Ovary (tissue), 9 donors: ENCODE results near the gene MRPL48. TPM values are rescaled to one million over a fixed set of nuclear protein-coding genes. Genes with fewer than 3 reads are reported as not detected.
"Not testable (repeated sequence)": the region's sequence is repeated elsewhere in the genome, so short reads cannot be mapped to it uniquely, and the experiment has no call there.

Source experiments
- DNase-seq, 5 donors: peaks; one replicate each; pipeline ENCODE4 v3.0.0-alpha.2; 2019 to 2020
- H3K27ac ChIP-seq, 2 donors: fragments of 200-600 bp; one replicate each; pipeline versions ENCODE4 v1.5.1 to v1.8.0; 2019 to 2022
- H3K27me3 ChIP-seq: fragments of 200-600 bp; one replicate; pipeline ENCODE4 v1.8.0; 2022
- H3K36me3 ChIP-seq: fragments of 200-600 bp; sonication (generic); one replicate; pipeline ENCODE4 v1.5.1; 2019
- H3K4me1 ChIP-seq: one replicate; pipeline ENCODE4 v1.8.1; 2013; ENCODE audit warnings: mild to moderate bottlenecking, moderate library complexity; ENCODE audit not compliant: insufficient read depth
- H3K4me3 ChIP-seq: fragments of 200-600 bp; sonication (generic); one replicate; pipeline ENCODE4 v1.5.1; 2017
- H3K9me3 ChIP-seq, 2 donors: fragments of 200-600 bp in 1 of 2; sonication (generic) in 1 of 2; one replicate each; pipeline versions ENCODE4 v1.5.1 to v1.8.1; 2013 to 2019; ENCODE audit warnings: mild to moderate bottlenecking in 1 of 2, moderate library complexity in 1 of 2
- EP300 ChIP-seq: sonication (generic); formaldehyde crosslinking; IDR thresholded peaks from one replicate; pipeline ENCODE4 v1.6.1; 2017; ENCODE audit warnings: antibody characterized with exemption
- POLR2A ChIP-seq: fragments of 450-650 bp; IDR thresholded peaks from one replicate; pipeline ENCODE4 v1.6.1; 2017; ENCODE audit warnings: antibody characterized with exemption, mild to moderate bottlenecking, moderate library complexity
- WGBS, 3 donors: extraction: QIAGEN DNeasy Blood & Tissue Kit in 1 of 3; methylation state at CpG; one replicate each; pipeline versions ENCODE4 v1.1.5 to v1.1.7; 2013 to 2017; 5-methylcytosine and 5-hydroxymethylcytosine counted together
- intact Hi-C, 4 donors: fragments of 100-400 bp; cut with DNase I; formaldehyde crosslinking; loops; one replicate each; pipeline versions ENCODE4 v1.11.0 to v1.15.1; 2022 to 2023
- polyA plus RNA-seq, 2 donors: library from polyadenylated mRNA; stranded (reverse); fragments of 200-250 nt in 1 of 2; fragments of 350-450 nt in 1 of 2; fragmentation: Illumina TruSeq in 1 of 2; extraction: RNeasy Lipid Tissue Mini Kit (QIAGEN cat#74804) in 1 of 2; gene quantifications; one replicate each; pipeline ENCODE4 v1.2.3, GENCODE V29; 2013 to 2014
- total RNA-seq, 7 donors: library from RNA; depleted of rRNA in 2 of 7; stranded (reverse); fragments of >200 nt in 2 of 7; fragmentation: NEBNext Ultra II Directional in 3 of 7; extraction: Animal tissue kit (Norgen Biotek cat#: 25700) in 3 of 7; gene quantifications; one replicate each; pipeline versions ENCODE4 v1.1.0 to v1.2.4, GENCODE V29; 2016 to 2023
- TF ChIP-seq, protein P1 (sequence below), 3 donors: fragments of 450-650 bp in 2 of 3; fragments of 200-600 bp in 1 of 3; IDR thresholded peaks; one replicate each; pipeline versions ENCODE4 v1.5.1 to v1.8.0; 2016 to 2022; ENCODE audit warnings: antibody characterized with exemption in 3 of 3, mild to moderate bottlenecking in 1 of 3
- donor health status: DM: no; HTN: no; CAD: no; lungs with moderate emphysema.
- donor health status: DM: no; HTN: no; CAD: no.
- donor health status: Bipolar disorder and iron deficiency.
- donor health status: DM: yes; HTN: yes; CAD: no.
- donor health status: DM: no; HTN: no; CAD: no.
- donor health status: DM: yes; HTN: yes; CAD: no.

MRPL48 gene
- total and polyA plus RNA-seq, 9 donors, result 18.7 to 33.4 (median 30.4) TPM

DNA sequence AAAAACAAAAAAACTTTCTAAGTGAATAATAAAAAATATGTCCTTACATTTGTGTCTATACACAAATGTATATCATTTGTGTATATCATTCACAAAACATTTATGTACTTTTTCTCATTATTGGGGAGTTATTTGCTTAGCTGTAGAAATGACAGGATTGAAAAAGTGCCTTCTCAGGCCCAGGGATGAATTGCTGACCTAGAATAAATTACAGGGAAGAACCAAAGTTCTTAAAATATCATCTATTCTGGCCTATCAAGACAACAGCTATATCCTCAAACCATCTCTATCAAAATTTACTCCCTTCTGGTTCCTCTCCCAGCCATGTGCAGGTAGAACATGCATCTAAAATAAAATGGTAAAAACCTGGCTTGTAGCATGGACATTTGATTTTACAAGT, 24.9 kb upstream of the MRPL48 start:
- TF ChIP-seq POLR2A (no peak), EP300 (no peak)
- TF ChIP-seq, protein P1, sequence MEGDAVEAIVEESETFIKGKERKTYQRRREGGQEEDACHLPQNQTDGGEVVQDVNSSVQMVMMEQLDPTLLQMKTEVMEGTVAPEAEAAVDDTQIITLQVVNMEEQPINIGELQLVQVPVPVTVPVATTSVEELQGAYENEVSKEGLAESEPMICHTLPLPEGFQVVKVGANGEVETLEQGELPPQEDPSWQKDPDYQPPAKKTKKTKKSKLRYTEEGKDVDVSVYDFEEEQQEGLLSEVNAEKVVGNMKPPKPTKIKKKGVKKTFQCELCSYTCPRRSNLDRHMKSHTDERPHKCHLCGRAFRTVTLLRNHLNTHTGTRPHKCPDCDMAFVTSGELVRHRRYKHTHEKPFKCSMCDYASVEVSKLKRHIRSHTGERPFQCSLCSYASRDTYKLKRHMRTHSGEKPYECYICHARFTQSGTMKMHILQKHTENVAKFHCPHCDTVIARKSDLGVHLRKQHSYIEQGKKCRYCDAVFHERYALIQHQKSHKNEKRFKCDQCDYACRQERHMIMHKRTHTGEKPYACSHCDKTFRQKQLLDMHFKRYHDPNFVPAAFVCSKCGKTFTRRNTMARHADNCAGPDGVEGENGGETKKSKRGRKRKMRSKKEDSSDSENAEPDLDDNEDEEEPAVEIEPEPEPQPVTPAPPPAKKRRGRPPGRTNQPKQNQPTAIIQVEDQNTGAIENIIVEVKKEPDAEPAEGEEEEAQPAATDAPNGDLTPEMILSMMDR (IDR thresholded peaks at IDR 0.05), result no peak
- no peaks in the 10 kb centered on the region for H3K36me3 ChIP-seq
- no peaks in the 10 kb centered on the region for H3K4me1 ChIP-seq
- no peak for DNase-seq
- intact Hi-C loops, result no loop called here
- H3K27ac ChIP-seq, result no peak overlapping the region
- no peak overlapping the region for H3K4me3 ChIP-seq
- H3K9me3 ChIP-seq, result no peaks in the 10 kb centered on the region
- H3K27me3 ChIP-seq, result no peaks in the 10 kb centered on the region

- Histone ChIP-seq H3K27ac (no peak overlapping the region), H3K4me1 (no peaks in the 10 kb centered on the region), H3K36me3 (no peaks in the 10 kb centered on the region), H3K27me3 (no peaks in the 10 kb centered on the region), H3K9me3 (no peaks in the 10 kb centered on the region), H3K4me3 (no peak overlapping the region)
- no peak for DNase-seq
- intact Hi-C loops, result no loop called here
- TF ChIP-seq EP300, result no peak
- TF ChIP-seq, protein P1 (IDR thresholded peaks at IDR 0.05), result no peak
- TF ChIP-seq POLR2A, result no peak
- 74 to 83% (median 80%) methylated on average over 1 of the region's 1 CpG for WGBS, 3 donors
Measured at GRCh38 chr11:73766763-73767162, 20.9 kb upstream of the MRPL48 start.

GRCh38 chr11:73770811-73771210, 16.9 kb upstream of the MRPL48 start:
- 90 to 93% (median 91%) methylated on average over 7 of the region's 7 CpGs for WGBS, 3 donors

DNA sequence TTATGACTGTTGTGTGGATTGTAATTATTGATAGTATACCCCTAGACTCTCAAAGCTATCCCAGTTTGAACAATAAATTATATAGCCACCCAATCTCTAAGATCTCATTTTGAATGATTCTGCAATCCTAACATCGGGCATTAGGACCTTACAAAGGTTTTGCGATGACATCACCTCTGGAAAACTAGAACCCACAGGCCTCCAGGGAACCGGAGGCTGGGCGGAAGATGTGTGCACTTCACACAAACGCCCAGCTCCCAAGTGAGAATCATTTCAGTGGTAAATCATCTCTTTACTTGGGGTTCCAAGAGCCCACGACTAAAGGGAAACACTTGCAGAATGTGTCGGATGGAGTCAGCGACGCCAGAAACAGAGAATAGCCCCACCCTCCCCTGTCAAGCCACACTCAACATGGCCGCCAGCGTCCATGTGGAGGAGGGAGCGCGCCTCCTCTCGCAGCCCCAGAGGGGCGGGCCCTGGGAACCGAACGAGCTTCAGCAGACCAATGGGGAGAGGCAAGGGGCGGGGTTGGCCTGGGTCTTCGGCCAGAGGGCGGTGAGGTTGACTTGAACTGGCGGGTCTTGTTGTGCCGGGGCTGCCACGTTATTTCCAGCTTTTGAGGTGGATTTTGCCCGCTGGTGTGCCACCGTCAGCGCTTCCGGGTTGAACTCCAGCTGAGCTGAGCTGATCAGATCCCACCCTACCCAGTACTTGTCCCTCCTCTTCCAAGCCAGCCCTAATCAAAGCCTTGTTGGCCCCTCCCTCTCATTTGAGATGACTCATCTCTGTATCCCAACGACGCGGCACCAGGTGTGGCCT, 8.4 kb upstream of the MRPL48 start:
- WGBS, 3 donors, result 0 to 1% (median 1%) methylated on average over 29 to 30 of the region's 30 CpGs
- H3K9me3 ChIP-seq, result no peaks in the 10 kb centered on the region
- H3K36me3 ChIP-seq, result no peaks in the 10 kb centered on the region
- TF ChIP-seq, protein P1 (IDR thresholded peaks at IDR 0.05), result no peak
- TF ChIP-seq EP300, result peak; percentile 5
- peak overlapping the region; percentile 70 to 84 for H3K27ac ChIP-seq
- DNase-seq, result peak; percentile 97 to 98 (median 98)
- no peaks in the 10 kb centered on the region for H3K4me1 ChIP-seq
- H3K4me3 ChIP-seq, result peak overlapping the region; percentile 58
- intact Hi-C loops, result no loop called here
- no peaks in the 10 kb centered on the region for H3K27me3 ChIP-seq

More at GRCh38 chr11:73770811-73771210, 16.9 kb upstream of the MRPL48 start:
- H3K27me3 ChIP-seq, H3K4me3 ChIP-seq, H3K36me3 ChIP-seq, H3K27ac ChIP-seq, intact Hi-C loops, H3K4me1 ChIP-seq, H3K9me3 ChIP-seq, DNase-seq: not testable (repeated sequence)

DNA sequence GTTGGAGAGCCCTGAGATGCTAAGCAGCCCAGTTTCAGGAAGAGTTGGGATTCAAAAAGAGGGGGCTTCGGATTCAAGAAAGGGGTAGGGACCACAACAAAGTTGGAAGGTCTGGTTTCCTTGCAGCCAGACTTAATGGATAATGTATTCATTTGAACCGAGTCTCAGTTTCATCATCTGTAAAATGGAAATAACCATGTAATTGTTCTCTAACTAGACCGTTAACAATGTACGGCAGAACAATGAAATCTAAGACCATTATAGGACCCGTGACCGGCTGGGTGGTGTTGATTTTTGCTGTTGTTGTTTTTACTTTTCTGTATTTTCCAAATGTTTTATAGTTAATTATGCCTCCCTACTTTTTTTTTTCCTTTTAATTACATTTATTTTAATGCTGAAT, 6.4 kb upstream of the MRPL48 start:
- no peaks in the 10 kb centered on the region for H3K27me3 ChIP-seq
- no peak overlapping the region for H3K4me3 ChIP-seq
- no peaks in the 10 kb centered on the region for H3K4me1 ChIP-seq
- no peak for TF ChIP-seq POLR2A
- TF ChIP-seq, protein P1 (IDR thresholded peaks at IDR 0.05), result no peak
- TF ChIP-seq EP300, result no peak
- intact Hi-C loops, result no loop called here
- H3K36me3 ChIP-seq, result no peaks in the 10 kb centered on the region
- DNase-seq, result no peak
- no peak overlapping the region for H3K27ac ChIP-seq
- H3K9me3 ChIP-seq, result no peaks in the 10 kb centered on the region
- WGBS, 3 donors, result 86 to 94% (median 92%) methylated on average over 6 of the region's 6 CpGs
